HepG2 (cell line): ENCODE data around the gene TRIM67. TPM values are rescaled to one million over a fixed set of nuclear protein-coding genes. Genes with fewer than 3 reads are reported as not detected.

Source experiments
- DBP ChIP-seq: sonication (generic); formaldehyde crosslinking; IDR thresholded peaks from 2 replicates; pipeline ENCODE4 v1.4.0; 2020; ENCODE audit warnings: missing genetic modification reagents; ENCODE audit errors: not compliant biosample characterization
- ETS1 ChIP-seq: sonication (generic); formaldehyde crosslinking; IDR thresholded peaks from 2 replicates; pipeline ENCODE4 v1.4.0; 2020; ENCODE audit warnings: missing genetic modification reagents
- FOXP4 ChIP-seq: sonication (generic); formaldehyde crosslinking; IDR thresholded peaks from 2 replicates; pipeline ENCODE4 v1.4.0; 2020; ENCODE audit warnings: missing genetic modification reagents
- MEIS1 ChIP-seq: sonication (generic); formaldehyde crosslinking; IDR thresholded peaks from 2 replicates; pipeline ENCODE4 v1.9.0; 2021; ENCODE audit warnings: mild to moderate bottlenecking, missing genetic modification reagents, moderate library complexity, borderline replicate concordance
- NPAS2 ChIP-seq: sonication (generic); formaldehyde crosslinking; IDR thresholded peaks from 2 replicates; pipeline ENCODE4 v1.8.0; 2022; ENCODE audit warnings: mild to moderate bottlenecking, missing genetic modification reagents, borderline replicate concordance
- NR2F1 ChIP-seq, 2 experiments: fragments of 450-650 bp in 1 of 2; formaldehyde crosslinking in 1 of 2; IDR thresholded peaks; 2 replicates each; pipeline versions ENCODE4 v1.5.0 to v1.6.1; 2016 to 2020; ENCODE audit warnings: mild to moderate bottlenecking in 1 of 2, missing compliant biosample characterization in 1 of 2, missing genetic modification reagents in 1 of 2, moderate library complexity in 1 of 2
- PAX8 ChIP-seq: sonication (generic); formaldehyde crosslinking; IDR thresholded peaks from 2 replicates; pipeline ENCODE4 v1.8.0; 2022; ENCODE audit warnings: mild to moderate bottlenecking, missing genetic modification reagents, borderline replicate concordance
- RERE ChIP-seq: IDR thresholded peaks from 2 replicates; pipeline ENCODE4 v1.6.1; 2016; ENCODE audit warnings: low read depth, missing genetic modification reagents, missing compliant biosample characterization
- TEF ChIP-seq: sonication (generic); formaldehyde crosslinking; IDR thresholded peaks from 2 replicates; pipeline ENCODE4 v1.5.0; 2020; ENCODE audit warnings: missing genetic modification reagents
- WIZ ChIP-seq: sonication (generic); formaldehyde crosslinking; IDR thresholded peaks from 2 replicates; pipeline ENCODE4 v1.5.1; 2020; ENCODE audit warnings: mild to moderate bottlenecking, missing genetic modification reagents
- ZBTB39 ChIP-seq: sonication (generic); formaldehyde crosslinking; IDR thresholded peaks from 2 replicates; pipeline ENCODE4 v1.5.0; 2020; ENCODE audit warnings: missing genetic modification reagents
- ZBTB7A ChIP-seq: sonication (generic); formaldehyde crosslinking; IDR thresholded peaks from 2 replicates; pipeline ENCODE4 v1.8.0; 2022; ENCODE audit warnings: mild to moderate bottlenecking, missing genetic modification reagents
- ZNF253 ChIP-seq: sonication (generic); formaldehyde crosslinking; IDR thresholded peaks from 2 replicates; pipeline ENCODE4 v1.8.0; 2022; ENCODE audit warnings: mild to moderate bottlenecking, missing genetic modification reagents, borderline replicate concordance
- ZNF329 ChIP-seq: sonication (generic); formaldehyde crosslinking; IDR thresholded peaks from 2 replicates; pipeline ENCODE4 v1.9.0; 2021; ENCODE audit warnings: low read depth, mild to moderate bottlenecking, missing genetic modification reagents
- ZNF354B ChIP-seq: sonication (generic); formaldehyde crosslinking; IDR thresholded peaks from 2 replicates; pipeline ENCODE4 v1.8.0; 2022; ENCODE audit warnings: mild to moderate bottlenecking, missing genetic modification reagents
- ZNF740 ChIP-seq: sonication (generic); formaldehyde crosslinking; IDR thresholded peaks from 2 replicates; pipeline ENCODE4 v1.4.0; 2020; ENCODE audit warnings: missing genetic modification reagents
- polyA plus RNA-seq, 8 experiments: library from polyadenylated mRNA; depleted of rRNA in 3 of 8; stranded (reverse) in 7 of 8; unstranded in 1 of 8; fragments of >200 nt; fragmentation: Illumina TruSeq in 4 of 8; extraction: Trizol in 4 of 8; gene quantifications; 2 replicates each; pipeline versions ENCODE4 v1.2.1 to v1.2.3, GENCODE V29; 2011 to 2016; ENCODE audit warnings: low read depth in 4 of 8, missing spikeins in 1 of 8, mixed read lengths in 1 of 8; ENCODE audit not compliant: insufficient read depth in 1 of 8
- total RNA-seq, 5 experiments: library from RNA; depleted of rRNA; stranded (reverse); fragments of >200 nt; fragmentation: Illumina TruSeq; extraction: Trizol; gene quantifications; 2 replicates each; pipeline ENCODE4 v1.2.3, GENCODE V29; 2016; ENCODE audit warnings: low read depth in 1 of 5

TRIM67 gene
- total and polyA plus RNA-seq, 2 of the 13 experiments (the other 11 are each of a cell fraction or from before 2014, with no cell fraction given): not detected

GRCh38 chr1:231236208-231236591 lies 74.3 kb downstream of the TRIM67 start (continued):
- TF ChIP-seq TEF (CRISPR knock-in tag) (no peak), RERE (CRISPR knock-in tag) (0 out of 2 replicates have a peak, but pooled peaks have one; percentile 19), NR2F1 (CRISPR knock-in tag; IDR thresholded peaks at IDR 0.05) (peak in 1 of 2 experiments; percentile 69; a peak in 2 of 4 replicates), ZNF253 (no peak), ZBTB7A (no peak), ZNF354B (CRISPR knock-in tag) (no peak), DBP (CRISPR knock-in tag) (no peak), FOXP4 (peak; percentile 84), NPAS2 (no peak), ZNF329 (CRISPR knock-in tag) (no peak), ZNF740 (no peak), WIZ (CRISPR knock-in tag) (no peak), ETS1 (no peak), PAX8 (no peak), MEIS1 (CRISPR knock-in tag) (no peak), ZBTB39 (CRISPR knock-in tag) (no peak)
